ENCODE results near the gene GNRH2.
"Not testable (repeated sequence)": the region's sequence is repeated elsewhere in the genome, so short reads cannot be mapped to it uniquely, and the experiment has no call there.

The GNRH2 gene, protein sequence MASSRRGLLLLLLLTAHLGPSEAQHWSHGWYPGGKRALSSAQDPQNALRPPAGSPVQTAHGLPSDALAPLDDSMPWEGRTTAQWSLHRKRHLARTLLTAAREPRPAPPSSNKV

DNA sequence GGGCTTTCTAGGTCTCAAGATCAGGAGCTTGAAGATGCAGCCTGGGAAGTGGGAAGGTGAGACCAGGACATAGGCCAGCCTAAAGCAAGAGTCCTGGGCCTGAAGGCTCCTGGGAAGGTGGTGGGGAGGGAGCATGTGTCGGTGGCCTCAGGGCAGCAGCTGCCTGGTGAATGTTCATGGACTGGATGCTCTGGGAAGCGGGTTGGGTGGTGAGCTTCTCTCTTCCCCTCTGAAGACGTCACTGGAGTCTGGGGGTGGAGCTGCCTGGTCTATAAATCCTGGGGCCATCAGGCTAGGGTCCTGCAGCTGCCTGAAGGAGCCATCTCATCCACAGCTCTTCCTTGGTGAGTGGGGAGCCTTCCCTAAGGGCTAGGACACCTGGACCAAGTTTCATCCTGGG is at the start of gene GNRH2:
TSS of gene GNRH2 (plus strand) at position 301 of the 400 bp plus-strand sequence. CDS start 793 bp downstream, outside the sequence.
- no peak for DNase-seq (ENCODE audit: extremely low read depth in 1 of 2, low read depth in 1 of 2)

DNA sequence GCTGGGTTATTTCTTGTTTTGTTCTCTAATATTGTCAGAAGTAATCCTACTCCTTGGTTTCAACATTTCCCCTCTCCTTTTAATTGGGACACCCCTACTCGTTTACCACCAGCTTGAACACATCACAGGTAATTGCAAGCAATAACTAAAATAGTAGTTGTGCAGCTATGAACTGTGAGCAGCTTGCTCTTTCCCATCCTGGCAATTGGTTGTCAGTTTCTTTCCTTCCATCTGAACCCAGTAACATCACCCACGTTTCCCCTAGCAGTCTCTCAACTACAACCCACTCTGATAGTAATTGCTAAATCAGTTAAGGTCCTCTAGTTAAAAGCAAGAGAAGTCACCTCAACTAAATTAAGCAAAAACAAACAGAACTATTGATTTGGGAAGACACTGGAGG is 47.6 kb upstream of the GNRH2 start:
- no peak for DNase-seq (ENCODE audit: extremely low read depth in 1 of 2, low read depth in 1 of 2)

DNA sequence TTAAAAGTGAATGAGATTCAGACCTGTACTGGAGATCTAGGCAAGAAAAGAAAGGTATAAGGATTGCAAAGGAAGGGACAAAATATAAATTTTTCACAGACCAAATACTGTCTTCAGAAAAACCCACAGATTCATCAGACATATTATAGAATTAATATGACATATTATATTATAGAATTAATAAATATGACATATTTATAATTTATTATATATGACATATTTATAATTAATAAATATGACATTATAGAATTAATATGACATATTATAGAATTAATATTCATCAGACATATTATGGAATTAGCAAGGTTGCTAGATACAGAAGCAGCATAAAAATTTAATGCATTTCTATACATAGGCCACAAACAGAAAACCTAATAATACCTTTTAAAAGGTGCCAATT is 44.7 kb upstream of the GNRH2 start:
- no peak for DNase-seq (ENCODE audit: extremely low read depth in 1 of 2, low read depth in 1 of 2)

DNA sequence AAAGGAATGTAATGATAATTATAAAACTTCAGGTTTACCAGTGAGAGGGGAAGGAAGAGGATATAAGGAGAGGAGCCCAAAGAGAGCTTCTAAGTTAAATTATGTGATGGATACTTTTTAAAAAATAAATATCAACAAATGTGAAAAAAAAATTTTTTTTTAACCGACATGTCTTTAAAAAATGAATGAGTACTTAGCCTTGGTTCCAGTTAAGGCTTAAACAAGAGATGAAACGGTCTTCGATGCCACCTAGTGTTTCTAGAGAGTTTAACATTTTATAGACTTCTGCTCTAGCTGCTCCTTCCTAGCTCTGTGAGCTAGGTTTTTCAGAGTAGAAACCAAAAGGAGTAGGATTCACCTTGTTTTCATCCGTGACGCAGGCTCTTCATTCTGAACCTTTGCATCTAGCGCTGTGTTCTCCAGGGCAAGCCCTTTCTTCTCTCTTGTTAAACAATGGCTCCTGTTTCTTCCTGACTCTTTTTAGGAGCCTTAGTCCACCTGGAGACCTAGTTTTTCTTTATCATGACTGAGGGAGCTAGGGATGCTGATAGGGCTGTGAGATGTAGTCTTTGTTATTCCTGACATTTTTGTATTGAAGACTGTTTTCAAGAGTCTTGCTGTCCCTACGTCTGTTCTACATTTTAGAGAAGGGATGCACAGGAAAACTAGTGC is 42.4 kb upstream of the GNRH2 start:
- no peak for DNase-seq (ENCODE audit: extremely low read depth in 1 of 2, low read depth in 1 of 2)

DNA sequence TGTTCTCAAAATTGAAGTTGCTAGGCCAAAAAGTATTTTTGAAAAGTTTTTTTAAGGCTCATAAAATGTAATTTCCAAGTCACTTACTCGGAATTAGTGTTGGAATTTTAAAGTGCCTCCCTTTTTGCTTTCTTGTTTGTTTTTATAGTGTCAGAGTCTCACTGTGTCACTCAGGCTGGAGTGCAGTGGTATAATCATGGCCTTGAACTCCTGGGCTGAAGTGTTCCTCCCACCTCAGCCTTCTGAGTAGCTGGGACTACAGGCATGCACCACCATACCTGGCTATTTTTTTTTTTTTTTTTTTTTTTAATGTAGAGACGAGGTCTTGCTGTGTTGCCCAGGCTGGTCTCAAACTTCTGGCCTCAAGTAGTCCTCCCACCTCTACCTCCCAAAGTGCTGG is 40.0 kb upstream of the GNRH2 start:
- no peak for DNase-seq (ENCODE audit: extremely low read depth in 1 of 2, low read depth in 1 of 2)

DNA sequence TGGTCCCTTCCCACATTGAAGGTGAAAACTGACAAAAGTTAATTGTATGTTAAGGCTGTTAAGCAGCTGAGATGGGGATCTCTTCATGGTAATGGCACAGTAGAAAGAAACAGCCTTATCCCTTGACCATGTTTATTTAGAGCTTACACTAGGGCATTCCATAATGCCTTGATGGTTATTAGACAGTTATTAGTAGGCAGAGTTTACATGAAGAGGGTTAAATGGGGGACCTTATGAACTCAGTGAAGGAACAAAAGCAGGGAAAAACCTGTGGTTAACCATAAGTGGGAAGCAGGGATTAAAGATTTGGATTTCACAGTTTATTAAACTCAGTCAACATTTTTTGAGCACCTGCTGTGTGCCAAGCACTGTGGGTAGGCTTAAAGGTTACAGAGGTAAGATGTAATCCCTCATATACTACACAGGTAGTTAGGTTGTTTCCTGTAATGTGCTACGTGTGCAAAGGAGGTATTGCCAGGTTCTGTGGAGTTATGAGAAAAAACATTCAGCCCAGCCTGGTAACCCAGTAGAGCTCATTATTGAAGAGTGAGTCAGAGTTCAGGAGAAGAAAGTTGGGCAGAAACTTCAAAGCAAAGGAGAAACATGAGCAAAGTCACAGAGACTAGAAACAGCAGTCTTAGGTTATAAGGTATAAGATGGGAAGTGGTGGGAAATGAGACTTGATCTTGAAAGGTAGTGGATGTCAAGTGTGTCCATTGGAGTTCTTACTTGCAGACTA is 32.3 kb upstream of the GNRH2 start:
- DNase-seq (ENCODE audit: extremely low read depth in 1 of 2, low read depth in 1 of 2): no peak

DNA sequence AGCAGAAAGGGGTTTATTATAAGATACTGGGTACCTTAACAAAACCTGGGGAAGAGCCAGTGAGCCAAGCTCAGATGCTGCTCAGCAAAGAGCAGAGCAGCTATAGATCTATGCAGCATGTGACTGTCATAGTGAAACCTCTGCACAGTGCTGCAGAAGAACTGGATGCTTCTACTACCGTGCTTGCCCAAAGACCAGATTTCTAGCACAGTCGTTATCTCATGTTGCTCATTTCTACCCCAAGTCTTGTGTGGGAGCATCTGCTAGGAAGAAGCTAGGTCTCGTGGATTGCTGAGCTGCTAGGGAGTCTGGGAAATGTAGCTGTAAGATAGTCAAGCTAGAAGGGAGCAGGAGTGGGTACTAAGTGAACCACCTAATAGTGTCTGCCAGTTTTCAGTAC is 31.7 kb upstream of the GNRH2 start:
- no peak for DNase-seq (ENCODE audit: extremely low read depth in 1 of 2, low read depth in 1 of 2)

DNA sequence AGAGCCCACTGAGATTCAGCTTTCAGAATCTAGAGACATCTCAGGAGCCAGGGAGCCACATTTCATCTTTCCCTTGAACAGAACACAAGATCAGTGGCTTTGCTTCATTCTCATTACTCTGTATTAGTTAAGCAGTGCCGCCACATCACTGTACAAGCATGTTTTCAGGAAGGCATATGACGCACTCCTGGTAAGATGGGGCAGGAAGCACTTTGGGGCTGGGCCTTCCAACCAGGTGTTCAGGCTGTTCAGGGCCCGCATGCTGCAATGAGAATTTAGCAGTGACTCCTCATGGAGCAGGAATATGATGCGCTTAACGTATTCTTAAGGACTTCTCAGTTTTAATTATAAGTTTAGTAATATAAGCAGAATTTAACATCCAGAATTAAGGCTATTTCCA is 29.7 kb upstream of the GNRH2 start:
- DNase-seq (ENCODE audit: extremely low read depth in 1 of 2, low read depth in 1 of 2): no peak

DNA sequence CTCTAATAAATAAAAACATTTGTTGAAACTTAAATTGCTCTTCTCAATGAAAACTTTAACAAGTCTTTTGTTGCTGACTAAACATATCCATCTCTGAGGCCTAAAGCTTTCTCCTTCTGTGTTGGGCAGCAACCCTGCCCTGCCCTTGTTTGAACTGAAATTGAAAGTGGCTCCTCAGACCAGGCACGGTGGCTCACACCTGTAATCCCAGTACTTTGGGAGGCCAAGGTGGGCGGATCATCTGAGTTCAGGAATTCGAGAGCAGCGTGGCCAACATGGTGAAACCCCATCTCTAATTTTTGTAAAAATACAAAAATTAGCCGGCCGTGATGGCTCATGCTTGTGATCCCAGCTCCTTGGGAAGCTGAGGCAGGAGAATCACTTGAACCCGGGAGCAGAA is 29.2 kb upstream of the GNRH2 start:
- no peak for DNase-seq (ENCODE audit: extremely low read depth in 1 of 2, low read depth in 1 of 2)

DNA sequence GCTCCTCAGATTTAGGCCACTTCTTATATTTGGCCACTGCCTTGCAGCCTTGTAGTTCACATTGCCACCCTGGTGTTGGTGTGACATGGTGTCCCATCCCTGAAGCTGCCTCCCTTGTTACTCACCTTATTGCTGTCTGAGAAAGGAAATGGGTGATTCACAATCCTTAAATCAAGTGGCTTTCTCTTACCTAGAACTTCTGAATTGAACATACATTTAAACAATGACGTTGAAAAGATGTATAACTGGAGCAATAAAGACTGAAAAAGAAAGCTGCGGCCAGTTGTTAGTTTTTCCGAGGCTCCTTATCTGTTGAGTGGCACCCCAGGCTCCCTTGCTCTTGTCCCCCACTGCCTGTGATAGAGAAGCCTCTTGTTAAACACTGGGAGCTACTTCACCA is 28.8 kb upstream of the GNRH2 start:
- DNase-seq (ENCODE audit: extremely low read depth in 1 of 2, low read depth in 1 of 2): no peak

DNA sequence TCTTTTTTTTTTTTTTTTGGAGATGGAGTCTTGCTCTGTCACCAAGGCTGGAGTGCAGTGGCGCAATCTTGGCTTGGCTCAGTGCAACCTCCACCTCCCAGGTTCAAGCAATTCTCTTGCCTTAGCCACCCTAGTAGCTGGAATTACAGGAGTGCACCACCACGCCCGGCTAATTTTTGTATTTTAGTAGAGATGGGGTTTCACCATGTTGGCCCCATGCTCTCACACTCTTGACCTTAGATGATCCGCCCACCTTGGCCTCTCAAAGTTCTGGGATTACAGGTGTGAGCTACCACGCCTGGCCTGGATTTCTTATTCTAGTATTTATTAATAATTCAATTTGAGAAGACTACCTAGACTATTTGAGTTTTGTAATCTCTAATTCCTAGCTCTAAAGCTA is 28.1 kb upstream of the GNRH2 start:
- not testable (repeated sequence) for DNase-seq (ENCODE audit: extremely low read depth in 1 of 2, low read depth in 1 of 2)

DNA sequence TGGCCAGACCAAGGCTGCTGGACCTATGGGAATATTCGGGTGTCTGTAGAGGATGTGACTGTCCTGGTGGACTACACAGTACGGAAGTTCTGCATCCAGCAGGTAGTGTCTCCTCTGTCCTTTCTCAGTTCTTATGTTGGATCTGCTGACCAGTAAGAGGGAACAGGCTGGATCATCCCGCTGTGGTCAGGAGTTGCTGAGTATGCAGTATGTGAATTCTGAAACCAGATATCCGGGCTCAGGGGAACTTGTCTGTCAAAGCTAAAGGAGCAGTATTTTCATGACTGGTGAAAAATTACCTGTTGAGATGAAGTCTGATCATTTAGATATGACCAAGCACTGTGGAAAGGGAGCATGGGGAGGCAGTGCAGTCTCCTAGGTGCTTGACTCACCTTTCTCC is 22.1 kb upstream of the GNRH2 start:
- no peak for DNase-seq (ENCODE audit: extremely low read depth in 1 of 2, low read depth in 1 of 2)

DNA sequence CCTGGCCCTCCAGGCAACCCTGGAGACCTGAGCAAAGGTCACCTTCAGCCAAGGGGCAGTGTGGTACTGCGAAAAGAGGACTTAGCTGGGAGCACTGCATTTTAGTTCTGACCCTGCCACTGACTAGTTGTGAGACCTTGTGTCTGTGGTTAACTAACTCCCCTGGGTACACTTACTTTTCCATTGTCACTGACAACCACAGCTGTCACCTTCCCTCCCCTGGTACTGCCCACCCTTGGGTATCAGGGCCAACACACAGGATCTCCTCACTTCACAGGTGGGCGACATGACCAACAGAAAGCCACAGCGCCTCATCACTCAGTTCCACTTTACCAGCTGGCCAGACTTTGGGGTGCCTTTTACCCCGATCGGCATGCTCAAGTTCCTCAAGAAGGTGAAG is 21.6 kb upstream of the GNRH2 start:
- DNase-seq (ENCODE audit: extremely low read depth in 1 of 2, low read depth in 1 of 2): no peak

DNA sequence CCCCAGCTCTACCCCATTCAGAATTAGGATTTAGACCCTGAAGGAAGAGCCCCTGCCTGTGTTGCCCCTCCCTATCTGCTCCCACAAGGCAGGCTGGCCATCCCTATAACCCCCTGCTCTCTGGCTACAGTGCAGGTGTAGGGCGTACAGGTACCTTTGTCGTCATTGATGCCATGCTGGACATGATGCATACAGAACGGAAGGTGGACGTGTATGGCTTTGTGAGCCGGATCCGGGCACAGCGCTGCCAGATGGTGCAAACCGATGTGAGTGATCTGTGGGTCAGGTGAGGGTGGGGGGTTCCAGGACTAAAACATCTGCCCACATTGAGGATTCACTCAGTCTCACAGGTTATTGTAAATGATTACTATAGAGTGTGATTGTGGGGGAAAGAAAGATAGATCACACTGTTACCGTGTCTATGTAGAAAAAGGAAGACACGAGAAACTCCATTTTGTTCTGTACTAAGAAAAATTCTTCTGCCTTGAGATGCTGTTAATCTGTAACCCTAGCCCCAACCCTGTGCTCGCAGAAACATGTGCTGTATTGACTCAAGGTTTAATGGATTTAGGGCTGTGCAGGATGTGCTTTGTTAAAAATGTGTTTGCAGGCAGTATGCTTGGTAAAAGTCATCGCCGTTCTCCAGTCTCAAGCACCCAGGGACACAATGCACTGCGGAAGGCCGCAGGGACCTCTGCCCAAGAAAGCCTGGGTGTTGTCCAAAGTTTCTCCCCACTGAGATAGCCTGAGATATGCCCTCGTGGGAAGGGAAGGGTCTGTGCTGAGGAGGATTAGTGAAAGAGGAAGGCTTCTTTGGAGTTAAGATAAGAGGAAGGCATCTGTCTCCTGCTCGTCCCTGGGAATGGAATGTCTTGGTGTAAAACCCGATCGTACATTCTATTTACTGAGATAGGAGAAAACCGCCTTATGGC is 20.6 kb upstream of the GNRH2 start:
- DNase-seq (ENCODE audit: extremely low read depth in 1 of 2, low read depth in 1 of 2): not testable (repeated sequence)

DNA sequence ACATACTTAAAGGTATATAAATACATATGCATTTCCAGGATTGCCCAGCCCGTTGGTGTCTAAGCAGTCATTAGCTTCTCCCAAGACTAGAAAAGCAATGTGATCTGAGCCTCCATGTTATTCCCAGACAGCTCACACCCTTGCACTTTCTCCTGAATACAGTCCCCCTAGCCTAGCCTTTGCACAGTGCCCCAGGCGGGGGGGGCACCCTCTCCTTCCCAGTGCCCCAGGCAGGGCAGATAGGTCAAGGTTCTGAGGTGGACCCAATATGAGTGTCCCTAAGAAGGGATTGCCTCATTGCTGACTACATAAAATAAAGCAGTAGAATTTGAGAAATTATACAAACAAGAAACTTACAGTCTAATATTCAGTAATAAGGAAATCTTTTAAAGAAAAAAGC is 15.4 kb upstream of the GNRH2 start:
- no peak for DNase-seq (ENCODE audit: extremely low read depth in 1 of 2, low read depth in 1 of 2)

DNA sequence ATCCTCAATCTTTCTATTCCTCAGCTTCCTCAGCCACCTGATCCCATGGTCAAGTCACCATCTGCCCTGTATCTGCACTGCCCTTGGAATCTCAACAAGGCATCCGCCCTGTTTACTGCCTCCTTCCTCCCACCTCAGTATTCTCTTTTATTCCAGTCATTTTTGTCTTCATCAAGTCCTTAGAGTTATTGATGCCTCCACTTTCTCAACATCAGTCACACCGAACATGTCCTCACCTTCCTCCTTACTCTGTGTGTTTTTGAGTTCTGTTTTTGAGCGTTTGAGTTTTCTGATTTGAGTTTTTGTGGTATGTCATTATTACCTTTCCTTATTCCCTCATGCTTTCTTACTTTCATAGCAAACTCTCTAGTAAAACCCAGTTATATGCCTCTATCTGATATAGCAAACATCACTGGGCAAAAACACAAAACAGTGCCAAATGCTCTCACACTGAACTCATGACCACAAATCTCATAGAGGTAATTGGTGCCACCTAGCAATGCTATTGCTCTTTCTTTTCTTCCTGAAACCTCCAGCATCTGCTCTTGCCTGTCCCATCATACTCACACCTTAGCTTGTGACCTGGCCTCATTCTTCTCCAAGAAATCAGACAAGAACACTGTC is 11.8 kb upstream of the GNRH2 start:
- no peak for DNase-seq (ENCODE audit: extremely low read depth in 1 of 2, low read depth in 1 of 2)

DNA sequence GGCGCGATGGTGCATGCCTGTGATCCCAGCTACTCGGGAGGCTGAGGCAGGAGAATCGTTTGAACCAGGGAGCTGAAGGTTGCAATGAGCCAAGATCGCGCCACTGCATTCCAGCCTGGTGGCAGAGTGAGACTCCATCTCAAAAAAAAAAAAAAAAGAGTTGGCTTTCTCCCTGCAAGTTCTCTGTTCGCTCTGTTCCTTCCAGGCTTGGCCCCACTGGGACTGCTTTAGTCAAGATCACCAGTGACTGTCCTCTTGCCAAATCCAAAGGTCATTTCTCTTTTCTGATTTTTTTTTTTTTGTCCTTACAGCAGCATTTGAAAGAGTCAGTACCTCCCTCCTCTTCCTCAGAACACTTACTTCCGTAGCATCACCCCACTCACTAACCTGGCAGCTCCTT is 10.8 kb upstream of the GNRH2 start:
- no peak for DNase-seq (ENCODE audit: extremely low read depth in 1 of 2, low read depth in 1 of 2)

DNA sequence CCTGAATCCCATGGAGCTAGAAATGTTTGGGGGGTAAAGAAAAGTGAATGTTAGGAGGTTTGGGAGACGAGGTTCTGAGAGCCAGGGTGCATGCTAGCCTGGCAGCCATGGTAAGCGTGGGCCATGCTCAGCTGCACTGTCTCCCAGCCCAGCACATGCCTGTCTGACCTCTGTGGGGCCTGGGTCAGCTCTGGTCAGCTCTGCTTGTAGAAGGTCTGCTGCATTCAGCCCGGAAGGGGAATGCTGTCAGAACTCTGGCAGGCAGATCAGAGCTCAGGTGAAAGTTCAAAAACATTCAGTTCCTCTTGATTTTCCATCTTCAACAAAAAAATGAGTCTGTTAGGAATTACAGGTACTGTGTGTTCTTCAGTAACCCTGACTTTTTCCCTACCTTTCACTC is 5.8 kb upstream of the GNRH2 start:
- no peak for DNase-seq (ENCODE audit: extremely low read depth in 1 of 2, low read depth in 1 of 2)

DNA sequence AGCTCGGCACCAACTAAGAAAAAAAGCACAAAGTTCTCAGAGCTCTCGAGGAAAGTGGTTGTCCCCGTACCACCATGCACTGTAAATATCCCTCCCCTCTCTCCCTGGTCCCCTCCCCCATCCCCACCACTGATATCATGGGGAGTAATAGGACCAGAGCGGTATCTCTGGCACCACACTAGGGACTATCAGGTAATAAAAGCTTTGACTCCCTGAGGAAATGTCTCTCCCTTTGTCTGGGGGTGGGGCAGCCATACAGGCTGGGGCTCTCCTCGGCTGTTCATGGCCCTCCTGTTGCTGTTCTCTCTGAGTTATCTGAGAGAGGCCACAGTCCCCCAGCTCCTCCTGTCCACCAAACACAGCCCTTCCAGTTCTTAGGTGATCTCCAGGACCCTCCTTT is 5.0 kb upstream of the GNRH2 start:
- no peak for DNase-seq (ENCODE audit: extremely low read depth in 1 of 2, low read depth in 1 of 2)

DNA sequence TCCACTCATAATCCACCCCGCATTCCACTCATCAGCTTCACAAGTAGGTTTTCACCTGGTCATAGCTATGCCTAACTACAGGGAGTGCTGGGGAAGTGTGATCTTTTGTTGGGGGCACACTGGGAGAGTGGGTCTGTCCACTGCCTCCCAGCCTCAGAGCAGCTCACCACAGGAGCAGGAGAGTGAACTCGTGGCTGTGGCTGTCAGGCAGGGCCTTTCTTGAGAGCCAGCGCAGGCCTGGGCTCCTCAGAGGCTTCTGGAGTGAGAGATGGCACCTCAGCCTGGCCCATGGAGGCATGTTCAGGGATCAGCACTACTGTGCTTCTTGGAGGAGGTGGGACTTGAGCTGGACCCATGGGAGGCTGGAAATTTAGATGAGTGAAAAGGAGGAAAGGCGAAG is 4.0 kb upstream of the GNRH2 start:
- DNase-seq (ENCODE audit: extremely low read depth in 1 of 2, low read depth in 1 of 2): no peak

DNA sequence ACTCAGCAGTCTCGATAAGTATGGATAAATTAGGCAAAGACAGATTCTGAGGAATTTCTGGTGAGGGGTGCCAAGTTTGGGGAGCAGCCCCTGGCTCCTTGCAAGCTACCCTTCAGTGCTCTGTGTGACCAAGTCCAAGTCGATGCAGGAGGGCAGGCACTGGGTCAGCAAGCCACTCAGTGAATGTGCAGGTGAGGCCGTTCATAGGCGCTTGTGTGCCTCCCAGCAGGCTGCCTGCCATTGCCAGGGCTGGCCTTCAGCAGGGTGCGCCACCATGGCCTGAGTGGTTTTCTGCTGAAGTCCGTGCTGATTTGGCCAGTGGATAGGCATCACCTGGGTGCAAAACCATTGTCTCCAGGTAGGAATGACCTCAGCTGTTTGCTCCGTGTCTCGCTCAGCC is 3.3 kb upstream of the GNRH2 start:
- DNase-seq (ENCODE audit: extremely low read depth in 1 of 2, low read depth in 1 of 2): no peak
